Measurements from ENCODE around the gene SLC36A1.

Gene SLC36A1

DNA sequence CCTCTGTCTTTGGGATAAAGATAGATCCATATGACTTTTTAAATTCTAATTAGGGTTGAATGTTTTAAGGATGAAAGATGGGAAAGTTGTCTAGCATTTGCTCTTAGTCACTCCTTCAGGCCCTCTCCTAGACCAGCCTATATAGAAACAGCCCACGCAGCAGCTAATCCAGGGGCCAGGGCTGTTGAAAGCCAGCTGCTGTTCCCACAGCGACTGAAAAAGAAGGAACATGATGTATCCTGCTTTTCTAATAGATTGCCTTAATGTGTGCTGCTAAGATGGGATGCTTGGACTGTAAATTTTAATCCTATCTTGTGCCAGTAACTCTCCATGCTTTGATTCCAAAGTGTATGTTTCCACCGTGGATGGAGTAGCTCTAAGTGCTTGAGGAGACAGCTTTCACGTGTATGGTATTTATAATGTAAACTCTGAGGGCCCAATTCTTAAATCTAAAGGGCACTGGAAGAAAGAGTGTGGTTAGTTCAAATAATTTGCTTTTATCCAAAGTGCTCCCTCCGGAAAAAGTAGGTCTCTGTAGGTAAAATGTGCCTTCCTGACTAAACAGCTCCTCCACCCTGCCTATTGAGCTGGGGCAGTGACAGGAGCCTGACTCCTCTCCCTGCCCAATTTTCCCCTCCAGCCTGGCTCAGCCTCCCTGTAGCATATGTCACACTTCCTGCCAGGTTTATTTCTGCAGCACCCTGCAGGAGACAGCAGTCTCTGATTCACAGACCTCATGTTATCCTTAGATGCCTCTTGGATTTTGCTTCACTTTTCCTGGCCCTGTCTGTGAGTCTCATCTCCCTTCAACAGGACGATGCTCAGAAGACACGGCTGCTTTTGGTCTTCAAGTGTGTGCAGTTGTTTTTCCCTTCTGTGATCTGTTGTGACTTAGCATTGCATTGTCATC lies 33.2 kb downstream of the SLC36A1 start:
- H3K9me3 Mint-ChIP-seq, result no peaks in the 10 kb centered on the region
- H3K36me3 Mint-ChIP-seq (ENCODE audit: insufficient read depth), result peaks cover 22% of the 10 kb centered on the region
- ATAC-seq (replicated peaks), result no peak
- H3K4me3 Mint-ChIP-seq, result no peak overlapping the region
- H3K27me3 Mint-ChIP-seq, result no peaks in the 10 kb centered on the region
- DNase-seq, result no peak
- no peak overlapping the region for H3K27ac Mint-ChIP-seq
- no peaks in the 10 kb centered on the region for H3K4me1 Mint-ChIP-seq (ENCODE audit: low read depth in 2 of 2)

DNA sequence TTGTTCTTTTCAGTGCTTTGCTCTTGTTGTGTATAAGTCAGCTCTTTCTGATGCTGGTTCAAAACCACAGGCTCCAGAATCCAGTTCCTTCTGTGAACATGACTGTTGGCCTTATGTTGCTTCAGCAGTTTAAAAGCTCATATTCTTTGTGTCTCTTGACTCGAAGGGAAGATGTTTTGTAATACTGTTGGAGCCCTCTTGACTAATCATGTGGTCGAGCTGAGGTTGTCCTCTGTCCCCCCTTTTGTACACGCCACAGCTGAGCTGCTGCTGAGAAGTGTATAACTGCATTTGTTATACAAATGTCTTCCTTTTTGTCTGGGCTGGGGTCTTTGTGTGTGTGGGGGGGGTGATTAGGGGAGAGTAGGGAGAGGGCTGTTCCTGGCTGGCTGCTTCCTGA lies 35.8 kb downstream of the SLC36A1 start:
- Mint-ChIP-seq H3K27me3 (no peaks in the 10 kb centered on the region), H3K4me3 (no peak overlapping the region), H3K4me1 (ENCODE audit: low read depth in 2 of 2) (no peaks in the 10 kb centered on the region), H3K9me3 (no peaks in the 10 kb centered on the region), H3K27ac (peak overlapping the region in 1 of 2 donors; percentile 41), H3K36me3 (ENCODE audit: insufficient read depth) (peaks cover 23% of the 10 kb centered on the region)
- no peak for DNase-seq
- ATAC-seq (replicated peaks), result no peak

DNA sequence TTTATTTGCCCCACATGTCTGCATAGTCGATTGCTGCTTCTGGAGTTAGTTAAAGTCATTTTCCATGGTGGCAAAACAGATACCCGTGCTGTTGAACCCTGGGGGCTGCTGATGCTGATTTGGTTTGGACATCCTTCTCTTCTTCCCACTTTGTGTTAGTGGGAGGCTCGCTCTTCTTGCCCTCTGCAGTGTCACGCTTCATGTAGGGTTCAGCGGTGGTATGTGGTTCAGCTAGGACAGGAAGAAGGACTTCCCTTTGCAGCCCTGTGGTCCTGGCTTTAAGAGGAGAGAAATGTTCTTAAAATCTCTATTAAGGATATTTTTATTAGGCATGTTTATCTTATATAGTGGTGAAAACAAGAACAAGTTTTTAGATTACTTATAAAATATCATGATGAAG lies 36.2 kb downstream of the SLC36A1 start:
- H3K9me3 Mint-ChIP-seq, result no peaks in the 10 kb centered on the region
- no peak overlapping the region for H3K4me3 Mint-ChIP-seq
- peaks cover 23% of the 10 kb centered on the region for H3K36me3 Mint-ChIP-seq (ENCODE audit: insufficient read depth)
- peak overlapping the region in 1 of 2 donors; percentile 41 for H3K27ac Mint-ChIP-seq
- H3K4me1 Mint-ChIP-seq (ENCODE audit: low read depth in 2 of 2), result no peaks in the 10 kb centered on the region
- ATAC-seq (replicated peaks) (no peak), DNase-seq (no peak)
- H3K27me3 Mint-ChIP-seq, result no peaks in the 10 kb centered on the region

DNA sequence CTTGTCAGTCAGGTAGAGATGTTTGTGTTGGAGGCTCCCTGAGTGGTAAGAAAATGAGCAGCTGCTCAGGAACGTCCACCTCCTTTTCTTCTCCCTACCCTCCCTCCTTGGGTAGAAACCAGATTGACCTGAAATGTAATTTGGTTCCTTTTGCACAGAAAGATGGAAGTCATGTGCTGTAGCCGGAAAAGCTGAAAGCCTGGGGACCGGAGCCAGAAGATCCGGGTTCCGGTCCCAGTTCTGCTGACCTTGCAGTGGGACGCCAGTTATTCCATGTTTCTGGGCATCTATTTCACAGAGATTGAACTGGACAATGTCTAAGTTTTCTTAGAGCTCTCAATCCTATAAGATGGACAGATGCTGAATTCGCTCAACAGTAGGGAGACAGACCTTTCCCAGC lies 40.1 kb downstream of the SLC36A1 start:
- DNase-seq, result no peak
- Mint-ChIP-seq H3K27me3 (no peaks in the 10 kb centered on the region), H3K27ac (no peak overlapping the region), H3K36me3 (ENCODE audit: insufficient read depth) (peaks cover 12% of the 10 kb centered on the region), H3K9me3 (no peaks in the 10 kb centered on the region), H3K4me1 (ENCODE audit: low read depth in 2 of 2) (no peaks in the 10 kb centered on the region), H3K4me3 (no peak overlapping the region)
- no peak for ATAC-seq (replicated peaks)

DNA sequence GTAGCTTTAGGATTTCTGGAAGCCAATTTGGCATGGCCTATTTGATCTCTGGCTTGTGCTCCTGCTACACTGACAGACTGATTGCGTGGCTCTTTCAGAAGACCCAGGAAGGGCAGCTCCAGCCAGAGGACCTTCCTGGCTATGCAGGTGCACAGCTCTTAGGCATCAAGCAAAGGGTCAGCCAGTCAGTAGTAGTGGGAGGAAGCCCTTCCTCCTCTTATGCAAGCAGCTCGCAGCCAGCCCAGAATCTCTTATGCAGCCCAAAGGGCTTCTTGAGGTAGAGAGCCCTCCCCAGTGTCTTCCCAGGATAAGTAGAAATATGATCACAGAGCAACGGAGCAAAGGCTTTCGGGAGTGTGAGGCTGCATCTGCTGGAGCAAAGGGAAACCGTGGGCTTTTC lies 43.2 kb downstream of the SLC36A1 start:
- Mint-ChIP-seq H3K4me3 (no peak overlapping the region), H3K27ac (peak overlapping the region in 1 of 2 donors; percentile 53), H3K9me3 (no peaks in the 10 kb centered on the region), H3K36me3 (ENCODE audit: insufficient read depth) (peaks cover 8% of the 10 kb centered on the region), H3K27me3 (no peaks in the 10 kb centered on the region), H3K4me1 (ENCODE audit: low read depth in 2 of 2) (no peaks in the 10 kb centered on the region)
- DNase-seq (no peak), ATAC-seq (replicated peaks) (no peak)

DNA sequence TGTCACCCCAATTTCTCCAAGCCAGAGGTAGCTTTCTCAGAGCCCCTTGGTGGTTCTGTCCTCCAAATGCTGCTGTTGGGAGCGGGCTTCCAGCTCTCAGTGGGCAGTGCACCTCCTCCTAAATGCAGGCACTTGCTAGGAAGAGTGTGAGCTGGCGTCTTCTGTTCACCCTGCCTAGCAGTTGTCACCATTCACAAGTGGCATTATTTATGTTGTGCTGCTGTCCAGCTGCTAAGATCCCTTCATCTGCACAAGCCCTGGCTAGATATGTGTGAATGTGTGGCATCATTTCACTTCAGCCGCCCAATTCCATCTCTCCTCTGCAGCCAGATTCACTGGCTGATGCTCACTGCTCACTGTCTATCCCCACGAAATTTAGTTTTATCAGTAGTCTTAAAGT lies 43.7 kb downstream of the SLC36A1 start:
- no peak for ATAC-seq (replicated peaks)
- Mint-ChIP-seq H3K36me3 (ENCODE audit: insufficient read depth) (peaks cover 6% of the 10 kb centered on the region), H3K4me1 (ENCODE audit: low read depth in 2 of 2) (no peaks in the 10 kb centered on the region), H3K4me3 (no peak overlapping the region), H3K27ac (no peak overlapping the region), H3K27me3 (no peaks in the 10 kb centered on the region), H3K9me3 (no peaks in the 10 kb centered on the region)
- no peak for DNase-seq

DNA sequence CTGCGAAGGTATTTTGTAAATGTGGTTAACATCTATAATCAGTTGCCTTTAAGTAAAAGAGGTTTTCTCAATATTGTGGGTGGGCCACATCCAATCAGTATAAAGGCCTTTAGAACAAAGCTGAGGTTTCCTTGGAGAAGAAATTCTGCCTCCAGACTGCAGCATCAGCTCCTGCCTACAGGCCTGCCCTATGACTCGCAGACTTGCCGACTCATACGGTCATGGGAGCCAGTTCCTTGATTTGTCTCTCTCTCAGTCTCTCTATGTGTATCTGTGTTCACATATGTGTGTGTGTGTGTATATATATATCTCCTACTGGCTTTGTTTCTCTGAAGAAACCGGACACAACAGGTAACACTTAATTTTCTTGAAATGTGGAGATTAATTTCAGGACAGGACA lies 45.3 kb downstream of the SLC36A1 start:
- H3K36me3 Mint-ChIP-seq (ENCODE audit: insufficient read depth), result peaks cover 10% of the 10 kb centered on the region
- no peaks in the 10 kb centered on the region for H3K27me3 Mint-ChIP-seq
- H3K4me3 Mint-ChIP-seq, result no peak overlapping the region
- H3K27ac Mint-ChIP-seq, result no peak overlapping the region
- H3K9me3 Mint-ChIP-seq, result no peaks in the 10 kb centered on the region
- no peak for ATAC-seq (replicated peaks)
- no peak for DNase-seq
- no peaks in the 10 kb centered on the region for H3K4me1 Mint-ChIP-seq (ENCODE audit: low read depth in 2 of 2)

DNA sequence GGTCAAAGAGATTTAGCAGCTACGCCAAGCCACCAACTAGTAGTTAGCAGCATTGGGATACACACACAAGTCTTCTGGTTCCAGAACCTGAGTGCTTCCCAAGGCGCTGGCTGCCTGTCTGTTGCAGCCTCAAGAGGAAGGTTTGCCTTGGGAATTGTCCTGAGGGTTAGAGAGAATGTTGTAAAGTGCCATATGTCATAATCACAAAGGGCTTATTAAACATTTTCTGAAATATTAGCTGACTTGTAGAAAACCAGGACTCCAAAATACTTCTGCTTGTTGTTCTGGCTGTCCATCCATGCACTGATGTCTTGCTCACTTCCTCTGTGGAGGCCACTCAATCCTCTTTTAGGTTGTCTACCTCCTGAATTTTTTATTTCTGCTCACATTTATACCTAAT lies 46.3 kb downstream of the SLC36A1 start:
- peaks cover 6% of the 10 kb centered on the region for H3K36me3 Mint-ChIP-seq (ENCODE audit: insufficient read depth)
- H3K4me3 Mint-ChIP-seq, result no peak overlapping the region
- no peaks in the 10 kb centered on the region for H3K27me3 Mint-ChIP-seq
- DNase-seq, result no peak
- H3K27ac Mint-ChIP-seq, result no peak overlapping the region
- no peaks in the 10 kb centered on the region for H3K4me1 Mint-ChIP-seq (ENCODE audit: low read depth in 2 of 2)
- ATAC-seq (replicated peaks), result no peak
- no peaks in the 10 kb centered on the region for H3K9me3 Mint-ChIP-seq

DNA sequence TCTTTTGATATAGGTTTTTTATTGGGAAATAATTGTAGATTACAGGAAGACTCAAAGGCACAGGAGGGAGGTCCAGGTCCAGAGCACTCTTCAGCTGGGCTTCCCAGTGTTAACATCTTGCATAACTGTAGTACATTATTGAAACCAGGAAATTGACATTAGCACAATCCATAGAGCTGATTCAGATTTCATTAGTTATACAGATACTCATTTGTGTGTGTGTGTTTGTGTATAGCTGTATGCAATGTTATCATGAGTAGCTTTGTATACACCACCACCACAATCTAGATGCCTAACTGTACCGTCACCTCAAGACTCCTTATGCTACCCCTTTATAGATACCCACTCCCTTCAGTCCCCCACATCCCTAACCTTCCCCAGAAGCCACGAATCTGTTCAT lies 47.9 kb downstream of the SLC36A1 start:
- H3K9me3 Mint-ChIP-seq, result no peaks in the 10 kb centered on the region
- H3K4me1 Mint-ChIP-seq (ENCODE audit: low read depth in 2 of 2), result no peaks in the 10 kb centered on the region
- H3K36me3 Mint-ChIP-seq (ENCODE audit: insufficient read depth), result peaks cover 4% of the 10 kb centered on the region
- H3K4me3 Mint-ChIP-seq, result no peak overlapping the region
- DNase-seq, result no peak
- no peak overlapping the region for H3K27ac Mint-ChIP-seq
- H3K27me3 Mint-ChIP-seq, result no peaks in the 10 kb centered on the region
- ATAC-seq (replicated peaks), result no peak

DNA sequence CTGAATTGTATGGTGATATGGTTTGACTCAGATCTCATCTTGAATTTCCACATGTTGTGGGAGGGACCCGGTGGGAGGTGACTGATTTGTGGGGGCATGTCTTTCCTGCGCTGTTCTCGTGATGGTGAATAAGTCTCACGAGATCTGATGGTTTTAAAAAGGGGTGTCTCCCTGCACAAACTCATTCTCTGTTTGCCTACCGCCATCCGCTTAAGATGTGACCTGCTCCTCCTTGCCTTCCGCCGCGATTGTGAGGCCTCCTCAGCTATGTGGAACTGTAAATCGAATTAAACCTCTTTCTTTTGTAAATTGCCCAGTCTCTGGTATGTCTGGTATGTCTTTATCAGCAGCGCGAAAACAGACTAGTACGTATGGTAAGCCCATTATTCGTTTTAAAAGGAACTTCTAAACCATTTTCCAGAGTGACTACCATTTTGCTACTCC lies 48.7 kb downstream of the SLC36A1 start:
- Mint-ChIP-seq H3K4me3 (no peak overlapping the region), H3K27ac (no peak overlapping the region), H3K27me3 (no peaks in the 10 kb centered on the region), H3K9me3 (no peaks in the 10 kb centered on the region), H3K4me1 (ENCODE audit: low read depth in 2 of 2) (peaks cover 5% of the 10 kb centered on the region in 2 donors), H3K36me3 (ENCODE audit: insufficient read depth) (peaks cover 4% of the 10 kb centered on the region)
- ATAC-seq (replicated peaks) (no peak), DNase-seq (no peak)

DNA sequence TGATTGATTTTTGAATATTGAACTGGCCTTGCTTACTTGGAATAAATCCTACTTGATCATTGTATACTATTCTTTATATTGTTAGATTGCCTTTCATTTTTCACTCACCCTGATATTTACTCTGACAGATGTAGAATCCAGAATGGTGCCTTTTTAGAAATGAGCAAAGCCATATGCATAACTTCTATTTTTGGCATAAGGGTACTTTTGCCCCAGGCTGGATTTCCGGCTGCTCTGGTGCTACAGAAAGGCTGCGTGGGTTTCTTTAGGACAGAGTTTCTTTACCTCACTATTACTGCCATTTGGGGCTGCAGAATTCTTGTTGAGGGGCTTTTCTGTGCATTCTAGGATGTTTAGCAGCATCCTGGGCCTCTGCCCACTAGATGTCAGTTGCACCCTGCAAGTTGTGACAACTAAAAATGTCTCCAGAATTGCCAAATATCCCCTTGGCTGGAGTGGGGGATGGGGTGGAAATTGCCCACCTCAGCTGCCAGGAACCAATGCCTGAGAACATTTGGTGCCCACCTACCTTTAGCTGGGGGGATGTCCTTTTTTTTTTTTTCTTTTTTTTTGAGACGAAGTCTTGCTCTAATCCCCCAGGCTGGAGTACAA lies 50.1 kb downstream of the SLC36A1 start:
- Mint-ChIP-seq H3K9me3 (no peaks in the 10 kb centered on the region), H3K27me3 (no peaks in the 10 kb centered on the region), H3K4me1 (ENCODE audit: low read depth in 2 of 2) (peaks cover 5% of the 10 kb centered on the region in 2 donors), H3K36me3 (ENCODE audit: insufficient read depth) (peaks cover 4% of the 10 kb centered on the region), H3K27ac (no peak overlapping the region), H3K4me3 (no peak overlapping the region)
- DNase-seq (no peak), ATAC-seq (replicated peaks) (no peak)

DNA sequence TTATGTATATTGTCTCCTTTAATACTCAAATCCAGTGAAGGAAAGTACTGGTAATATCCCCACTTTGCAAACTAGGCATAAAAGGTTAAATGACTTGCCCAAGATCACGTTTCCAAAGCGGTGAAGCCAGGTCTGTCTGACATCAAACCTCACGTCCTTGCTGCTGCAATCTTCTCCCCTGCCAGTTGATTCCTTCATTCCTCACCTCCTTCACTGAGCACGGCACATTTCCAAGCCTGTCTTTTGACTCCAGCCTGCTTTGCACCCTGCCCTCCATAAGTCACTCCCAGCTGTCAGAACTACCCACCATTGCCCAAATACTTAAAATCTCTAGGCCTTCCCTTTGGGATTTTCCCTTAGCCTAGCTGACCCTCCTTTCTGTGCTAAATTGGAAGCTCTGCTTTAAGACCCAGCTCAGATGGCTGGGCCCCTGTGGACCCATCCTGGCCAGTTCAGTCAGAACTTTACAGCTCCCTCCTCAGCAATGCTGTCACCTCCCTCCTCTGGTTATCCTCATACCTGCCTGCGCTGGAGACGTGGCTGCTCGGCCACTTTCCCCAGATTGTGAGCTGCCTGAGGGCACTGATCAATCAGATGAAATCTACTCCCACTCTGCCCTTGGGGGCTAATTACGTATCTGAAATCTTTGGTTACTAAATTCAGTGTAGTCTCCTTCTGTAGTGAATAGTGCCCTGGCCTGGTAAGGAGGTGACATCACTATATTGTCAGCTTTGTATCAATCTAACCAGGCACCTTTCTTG lies 51.2 kb downstream of the SLC36A1 start:
- peaks cover 4% of the 10 kb centered on the region for H3K36me3 Mint-ChIP-seq (ENCODE audit: insufficient read depth)
- no peaks in the 10 kb centered on the region for H3K9me3 Mint-ChIP-seq
- DNase-seq, result no peak
- H3K4me1 Mint-ChIP-seq (ENCODE audit: low read depth in 2 of 2), result peaks cover 5% of the 10 kb centered on the region in 2 donors
- ATAC-seq (replicated peaks), result no peak
- no peak overlapping the region for H3K27ac Mint-ChIP-seq
- H3K27me3 Mint-ChIP-seq, result no peaks in the 10 kb centered on the region
- H3K4me3 Mint-ChIP-seq, result no peak overlapping the region

DNA sequence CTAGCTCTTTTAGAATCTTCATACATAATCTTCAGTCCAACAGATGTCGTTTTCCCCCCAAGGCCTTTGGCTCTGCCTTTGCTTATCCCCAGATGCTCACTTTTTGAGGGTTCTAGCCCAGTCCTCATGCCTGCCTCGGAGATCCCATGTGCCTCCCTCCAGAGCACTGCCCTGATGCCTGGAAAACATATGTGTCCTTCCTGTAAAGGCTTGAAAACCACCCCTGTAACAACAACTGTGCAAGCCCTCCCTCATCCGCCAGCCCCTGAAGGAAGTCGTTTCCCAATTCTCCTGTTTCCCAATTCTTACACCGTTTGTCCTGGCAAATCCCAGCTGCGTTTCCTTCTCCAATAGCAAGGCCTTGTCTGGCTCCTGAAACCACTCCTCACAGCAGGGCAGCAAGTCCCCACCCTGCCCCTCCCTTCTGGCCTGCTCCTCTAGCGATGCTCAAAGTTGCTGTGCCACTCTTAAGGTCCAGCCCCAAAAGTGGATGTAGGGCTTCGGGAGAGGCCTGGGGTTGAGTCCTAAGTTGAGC lies 52.2 kb downstream of the SLC36A1 start:
- no peak for ATAC-seq (replicated peaks)
- H3K9me3 Mint-ChIP-seq, result no peaks in the 10 kb centered on the region
- no peak for DNase-seq
- H3K4me3 Mint-ChIP-seq, result no peak overlapping the region
- peaks cover 5% of the 10 kb centered on the region in 2 donors for H3K4me1 Mint-ChIP-seq (ENCODE audit: low read depth in 2 of 2)
- H3K27me3 Mint-ChIP-seq, result no peaks in the 10 kb centered on the region
- H3K36me3 Mint-ChIP-seq (ENCODE audit: insufficient read depth), result peaks cover 4% of the 10 kb centered on the region
- H3K27ac Mint-ChIP-seq, result no peak overlapping the region
